B cell (primary cell): Measurements from ENCODE around the gene GCAT. TPM values are rescaled to one million over a fixed set of nuclear protein-coding genes. Genes with fewer than 3 reads are reported as not detected.

Experiments
- ATAC-seq: fragments of 200-7000 bp; cut with Tn5 transposase; one replicate; pipeline ENCODE4 v1.10.0; 2021; ENCODE audit warnings: low read depth, mild to moderate bottlenecking, moderate number of reproducible peaks, moderate library complexity
- CTCF ChIA-PET: fragments of 350-600 bp; sonication (Branson Sonifier 250); formaldehyde crosslinking; loops from one replicate; lab custom pipeline; 2021; ENCODE audit warnings: antibody characterized with exemption, inconsistent platforms; lab: Charles Lee
- POLR2A ChIA-PET: fragments of 350-600 bp; sonication (Branson Sonifier 250); formaldehyde crosslinking; loops from one replicate; lab custom pipeline; 2021; ENCODE audit warnings: antibody characterized with exemption; lab: Charles Lee
- DNase-seq: peaks from one replicate; pipeline ENCODE4 v3.0.0; 2013
- H2AFZ ChIP-seq: 2 replicates; pipeline ENCODE4 v1.6.1; 2012; ENCODE audit warnings: mild to moderate bottlenecking, low read depth, low read length; ENCODE audit not compliant: insufficient read depth, poor library complexity, severe bottlenecking
- H3K27ac ChIP-seq, 2 donors: 1 replicate in 1 of 2; 2 replicates in 1 of 2; pipeline ENCODE4 v1.5.1; 2012 to 2013; ENCODE audit warnings: low read length in 2 of 2, mild to moderate bottlenecking in 2 of 2, moderate library complexity in 1 of 2
- H3K27me3 ChIP-seq, 4 experiments: fragments of 200-600 bp in 1 of 4; sonication (generic) in 1 of 4; replicated peaks in 1 of 4; 1 replicate in 2 of 4; 2 replicates in 2 of 4; pipeline versions ENCODE4 v1.6.1 to v1.7.0; 2013 to 2016; ENCODE audit warnings: low read length in 3 of 4, mild to moderate bottlenecking in 2 of 4, mixed read lengths in 1 of 4, moderate library complexity in 1 of 4; ENCODE audit not compliant: insufficient read depth in 4 of 4, control insufficient read depth in 3 of 4; ENCODE audit errors: control extremely low read depth in 1 of 4
- H3K36me3 ChIP-seq, 2 experiments: replicated peaks in 1 of 2; 1 replicate in 1 of 2; 2 replicates in 1 of 2; pipeline versions ENCODE4 v1.6.1 to v1.7.1; 2013; ENCODE audit warnings: low read length in 1 of 2; ENCODE audit not compliant: insufficient read depth in 2 of 2, control insufficient read depth in 1 of 2; ENCODE audit errors: control extremely low read depth in 1 of 2, extremely low read depth in 1 of 2
- H3K4me1 ChIP-seq, 2 donors: fragments of 200-600 bp in 1 of 2; sonication (generic) in 1 of 2; 1 replicate in 1 of 2; 2 replicates in 1 of 2; pipeline versions ENCODE4 v1.5.1 to v1.6.1; 2013 to 2017; ENCODE audit warnings: low read length in 2 of 2; ENCODE audit not compliant: control insufficient read depth in 2 of 2, insufficient read depth in 2 of 2
- H3K4me2 ChIP-seq: replicated peaks from 2 replicates; pipeline ENCODE3; 2012; ENCODE audit warnings: mild to moderate bottlenecking, low read depth, low read length; ENCODE audit not compliant: poor library complexity, severe bottlenecking
- H3K4me3 ChIP-seq, 5 experiments: fragments of 200-600 bp in 1 of 5; sonication (generic) in 1 of 5; 1 replicate in 3 of 5; 2 replicates in 2 of 5; pipeline versions ENCODE4 v1.5.1 to v1.7.0; 2011 to 2016; ENCODE audit warnings: low read length in 4 of 5, mild to moderate bottlenecking in 4 of 5, low read depth in 2 of 5, control low read depth in 1 of 5, moderate library complexity in 1 of 5; ENCODE audit not compliant: insufficient read depth in 1 of 5; ENCODE audit errors: control extremely low read depth in 1 of 5, extremely low read depth in 1 of 5
- H3K79me2 ChIP-seq: fragments of 200-600 bp; sonication (generic); one replicate; pipeline ENCODE4 v1.6.0; 2016; ENCODE audit warnings: low read length; ENCODE audit not compliant: control insufficient read depth, insufficient read depth
- H3K9ac ChIP-seq: fragments of 200-600 bp; sonication (generic); 2 replicates; pipeline ENCODE4 v1.6.1; 2017; ENCODE audit warnings: mild to moderate bottlenecking, low read length, moderate library complexity
- H3K9me3 ChIP-seq, 3 donors: one replicate each; pipeline versions ENCODE4 v1.6.1 to v1.7.1; 2013; ENCODE audit warnings: low read length in 2 of 3; ENCODE audit not compliant: control insufficient read depth in 2 of 3, insufficient read depth in 1 of 3; ENCODE audit errors: control extremely low read depth in 1 of 3
- H4K20me1 ChIP-seq: 2 replicates; pipeline ENCODE4 v1.6.0; 2012; ENCODE audit warnings: mild to moderate bottlenecking, low read length; ENCODE audit not compliant: insufficient read depth, control insufficient read depth, poor library complexity, severe bottlenecking
- H3K27ac Mint-ChIP-seq: one replicate; pipeline ENCODE4 v1.8.0; 2021; ENCODE audit warnings: mixed read lengths
- H3K27me3 Mint-ChIP-seq: one replicate; pipeline ENCODE4 v1.8.0; 2021; ENCODE audit warnings: mixed read lengths
- H3K4me1 Mint-ChIP-seq: one replicate; pipeline ENCODE4 v1.8.0; 2021; ENCODE audit warnings: mixed read lengths
- H3K4me3 Mint-ChIP-seq: one replicate; pipeline ENCODE4 v1.8.0; 2021; ENCODE audit warnings: mixed read lengths
- H3K9me3 Mint-ChIP-seq: one replicate; pipeline ENCODE4 v1.8.0; 2022; ENCODE audit warnings: mixed read lengths; ENCODE audit not compliant: insufficient read depth
- CTCF ChIP-seq: fragments of 200-600 bp; IDR thresholded peaks from one replicate; pipeline ENCODE4 v1.8.0; 2022; ENCODE audit warnings: antibody characterized with exemption, mild to moderate bottlenecking
- EZH2 ChIP-seq: IDR thresholded peaks from 2 replicates; pipeline ENCODE4 v1.6.1; 2012; ENCODE audit warnings: borderline replicate concordance, low read depth, mild to moderate bottlenecking, moderate library complexity, low read length; ENCODE audit not compliant: insufficient read depth, poor library complexity, severe bottlenecking
- WGBS: methylation state at CpG from one replicate; pipeline ENCODE4 v1.1.5; 2013; ENCODE audit warnings: missing lambda C conversion rate; ENCODE audit not compliant: insufficient coverage; 5-methylcytosine and 5-hydroxymethylcytosine counted together
- intact Hi-C: fragments of 100-400 bp; cut with micrococcal nuclease; formaldehyde crosslinking; loops from one replicate; pipeline ENCODE4 v1.10.0; 2022
- polyA plus RNA-seq: library from polyadenylated mRNA; depleted of rRNA; stranded (reverse); fragments of >200 nt; gene quantifications from 2 replicates; pipeline ENCODE4 v1.2.3, GENCODE V29; 2012
- total RNA-seq, 2 donors: library from RNA; stranded (reverse); fragments of 120-200 nt in 1 of 2; gene quantifications; 1 replicate in 1 of 2; 2 replicates in 1 of 2; pipeline versions ENCODE4 v1.2.3 to v1.2.4, GENCODE V29; 2013 to 2022

Gene GCAT
- total and polyA plus RNA-seq, 2 donors (not counting 1 experiment from before 2014, with no cell fraction given) = 0.15 to 0.47 TPM

GRCh38 chr22:37765953-37766576 lies 41.7 kb upstream of the GCAT start:
- no peaks in the 10 kb centered on the region for H3K79me2 ChIP-seq
- Mint-ChIP-seq H3K9me3 (no peaks in the 10 kb centered on the region), H3K4me1 (no peaks in the 10 kb centered on the region), H3K4me3 (no peak overlapping the region), H3K27ac (no peak overlapping the region), H3K27me3 (no peaks in the 10 kb centered on the region)
- POLR2A ChIA-PET = no interaction called here
- no peaks in the 10 kb centered on the region for H3K27me3 ChIP-seq
- DNase-seq (no peak), ATAC-seq (no peak)
- no peak overlapping the region for H3K9ac ChIP-seq
- TF ChIP-seq EZH2 (no peak), CTCF (no peak)
- H3K4me3 ChIP-seq = no peak overlapping the region
- H2AFZ ChIP-seq = no peak overlapping the region
- 81% methylated on average over 7 of the region's 8 CpGs for WGBS
- H3K9me3 ChIP-seq = no peaks in the 10 kb centered on the region
- H4K20me1 ChIP-seq = no peaks in the 10 kb centered on the region
- no peaks in the 10 kb centered on the region for H3K4me1 ChIP-seq
- peaks cover 0 to 18% of the 10 kb centered on the region in 2 experiments for H3K36me3 ChIP-seq
- no peak overlapping the region for H3K4me2 ChIP-seq
- intact Hi-C loops = no loop called here
- CTCF ChIA-PET = no interaction called here
- H3K27ac ChIP-seq = no peak overlapping the region

GRCh38 chr22:37768273-37768672 lies 39.5 kb upstream of the GCAT start:
- H3K4me3 Mint-ChIP-seq = no peak overlapping the region
- Histone ChIP-seq H3K9ac (no peak overlapping the region), H4K20me1 (no peaks in the 10 kb centered on the region), H3K4me2 (no peak overlapping the region), H3K36me3 (peaks cover 0 to 29% of the 10 kb centered on the region in 2 experiments), H3K4me1 (no peaks in the 10 kb centered on the region), H3K27ac (no peak overlapping the region), H3K9me3 (no peaks in the 10 kb centered on the region), H3K79me2 (no peaks in the 10 kb centered on the region), H2AFZ (no peak overlapping the region), H3K27me3 (no peaks in the 10 kb centered on the region), H3K4me3 (no peak overlapping the region)
- H3K27me3 Mint-ChIP-seq = no peaks in the 10 kb centered on the region
- ATAC-seq (no peak), DNase-seq (no peak)
- H3K4me1 Mint-ChIP-seq = no peaks in the 10 kb centered on the region
- H3K9me3 Mint-ChIP-seq = no peaks in the 10 kb centered on the region
- TF ChIP-seq EZH2 = no peak
- TF ChIP-seq CTCF = no peak
- POLR2A ChIA-PET = no interaction called here
- intact Hi-C loops = no loop called here
- CTCF ChIA-PET = no interaction called here
- no CpG with 5 or more reads among the region's 3 CpGs for WGBS
- H3K27ac Mint-ChIP-seq = no peak overlapping the region
